ENCODE measurements around the gene DGCR6L.
A peak's percentile ranks its signal among the peaks of the same experiment; 100 is the strongest.
"Not testable (repeated sequence)": the region's sequence is repeated elsewhere in the genome, so short reads cannot be mapped to it uniquely, and the experiment has no call there.

Gene DGCR6L

DNA sequence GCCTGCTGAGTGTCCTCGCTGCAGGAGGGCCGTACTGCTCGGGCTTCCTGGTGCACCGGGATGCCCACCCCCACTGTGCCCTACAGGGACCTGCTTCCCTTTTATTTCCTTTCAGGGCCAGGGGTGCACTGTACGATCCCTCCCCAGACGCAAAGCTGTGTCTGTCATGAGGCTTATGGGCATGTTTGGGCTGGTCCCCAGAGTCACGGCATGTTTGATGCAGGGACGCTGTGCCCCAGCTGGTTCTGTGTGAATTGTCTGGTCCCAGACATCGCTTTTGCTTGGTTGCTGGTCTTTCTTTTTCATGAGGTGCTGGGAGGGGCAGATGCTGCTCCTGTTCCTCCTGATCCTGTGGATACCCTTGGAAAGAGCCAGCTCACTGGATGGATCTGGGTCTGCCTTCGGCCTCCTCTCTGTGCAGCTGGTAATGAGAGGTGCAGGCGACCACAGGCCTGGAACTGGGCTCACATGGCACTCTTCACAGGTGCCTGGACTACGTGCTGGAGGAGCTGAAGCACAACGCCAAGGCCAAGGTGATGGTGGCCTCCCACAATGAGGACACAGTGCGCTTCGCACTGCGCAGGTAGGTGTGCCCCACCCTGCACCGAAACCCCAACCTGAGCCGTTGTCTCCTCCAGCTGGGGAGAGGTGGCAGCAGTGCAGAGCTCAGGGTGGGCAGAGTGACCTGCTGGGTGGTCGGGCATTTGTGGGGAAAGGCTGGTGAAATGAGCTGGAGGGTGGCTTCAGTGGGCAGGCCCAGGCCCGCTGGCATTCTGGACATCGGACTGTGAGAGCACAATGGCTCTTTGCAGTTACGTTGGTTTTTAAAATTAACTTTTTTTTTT lies 10.8 kb downstream of the DGCR6L start:
- DNase-seq, H3K4me3 Mint-ChIP-seq, H3K27me3 Mint-ChIP-seq, H3K36me3 Mint-ChIP-seq, H3K9me3 Mint-ChIP-seq, H3K27ac Mint-ChIP-seq, CTCF ChIA-PET: not testable (repeated sequence)
- peaks cover 10% of the 10 kb centered on the region for H3K4me1 Mint-ChIP-seq

DNA sequence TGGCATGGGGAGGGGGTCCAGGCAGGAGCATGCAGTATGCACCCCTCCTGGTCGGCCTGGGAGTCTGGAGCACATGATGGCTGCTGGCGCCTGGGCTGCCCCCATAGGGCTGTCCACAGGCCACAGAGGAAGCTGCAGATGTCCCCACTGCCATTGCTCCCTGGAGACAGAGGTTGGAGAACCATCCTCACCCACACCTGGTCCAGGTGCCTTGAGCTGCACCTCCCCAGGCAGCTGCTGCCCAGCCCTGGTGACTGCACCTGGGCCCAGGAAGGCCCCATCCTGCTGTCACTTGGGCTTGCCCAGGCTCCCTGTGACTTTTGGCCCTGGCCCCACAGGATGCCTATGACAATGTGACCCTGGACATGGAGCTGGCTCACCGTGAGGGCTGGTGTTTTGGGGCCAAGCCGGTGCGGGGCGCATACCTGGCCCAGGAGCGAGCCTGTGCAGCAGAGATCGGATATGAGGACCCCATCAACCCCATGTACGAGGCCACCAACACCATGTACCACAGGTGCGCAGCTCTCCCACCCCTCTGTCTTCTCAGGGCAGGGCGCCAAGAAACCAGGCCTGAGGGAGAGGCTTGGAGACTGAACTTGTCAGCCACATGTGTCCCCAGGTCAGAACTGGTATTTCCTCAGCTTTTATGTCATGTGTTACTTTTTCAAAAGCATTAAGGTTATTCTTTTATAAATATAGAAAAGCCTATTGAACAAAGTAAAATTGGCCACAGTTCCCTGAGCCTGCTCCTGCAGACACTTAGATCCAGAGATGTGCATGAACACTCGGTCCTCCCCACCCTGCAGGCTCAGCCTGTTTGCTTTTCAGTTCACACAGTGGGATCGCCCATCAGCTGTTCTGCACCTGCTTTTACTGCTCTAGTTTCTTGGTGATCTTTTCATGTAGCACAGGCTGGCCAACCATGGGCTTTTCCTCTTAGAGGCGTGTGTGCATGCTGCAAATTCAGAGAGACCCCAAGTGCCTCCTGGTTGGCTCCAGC lies 12.1 kb downstream of the DGCR6L start:
- H3K27ac Mint-ChIP-seq, DNase-seq, CTCF ChIA-PET, H3K9me3 Mint-ChIP-seq, H3K36me3 Mint-ChIP-seq, H3K27me3 Mint-ChIP-seq: not testable (repeated sequence)
- Mint-ChIP-seq H3K4me3 (peak overlapping the region; percentile 41), H3K4me1 (peaks cover 10% of the 10 kb centered on the region)

DNA sequence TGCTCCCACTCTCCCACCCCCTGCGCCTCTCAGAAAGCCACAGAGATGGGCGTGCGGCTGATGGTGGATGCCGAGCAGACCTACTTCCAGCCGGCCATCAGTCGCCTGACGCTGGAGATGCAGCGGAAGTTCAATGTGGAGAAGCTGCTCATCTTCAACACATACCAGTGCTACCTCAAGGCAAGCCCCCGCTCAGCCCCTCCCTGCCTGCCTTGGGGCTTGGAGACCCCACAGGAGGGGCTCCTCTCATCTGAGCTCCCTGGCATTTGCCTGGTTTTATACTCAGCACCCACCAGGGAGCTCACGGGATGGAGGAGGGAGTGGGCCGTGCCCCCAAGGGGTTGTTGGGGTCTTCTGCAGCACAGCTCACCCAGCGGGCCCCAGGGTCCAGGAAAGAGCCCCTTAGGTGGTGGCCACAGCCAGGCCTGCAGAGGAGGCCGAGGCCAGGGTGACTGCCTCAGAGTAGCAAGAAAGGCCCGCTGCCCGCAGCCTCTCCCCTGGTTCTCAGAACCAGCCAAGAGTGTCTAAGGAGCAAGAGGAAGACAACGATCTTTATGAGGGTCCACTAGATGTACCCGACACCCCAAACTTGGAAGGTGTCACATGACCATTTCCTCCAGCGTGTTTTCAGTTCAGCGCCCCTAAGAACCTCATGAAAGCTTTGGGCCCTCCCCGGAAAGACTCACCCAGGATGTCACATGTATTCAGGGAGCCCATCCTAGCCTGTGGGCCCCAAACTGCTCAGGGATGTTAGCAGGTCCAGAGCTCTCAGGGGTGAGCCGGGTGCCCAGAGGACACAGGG lies 13.0 kb downstream of the DGCR6L start:
- CTCF ChIA-PET, H3K36me3 Mint-ChIP-seq, H3K9me3 Mint-ChIP-seq, DNase-seq: not testable (repeated sequence)
- Mint-ChIP-seq H3K4me3 (peak overlapping the region; percentile 15), H3K27me3 (peaks cover 11% of the 10 kb centered on the region), H3K27ac (peak overlapping the region; percentile 7), H3K4me1 (peaks cover 14% of the 10 kb centered on the region)

DNA sequence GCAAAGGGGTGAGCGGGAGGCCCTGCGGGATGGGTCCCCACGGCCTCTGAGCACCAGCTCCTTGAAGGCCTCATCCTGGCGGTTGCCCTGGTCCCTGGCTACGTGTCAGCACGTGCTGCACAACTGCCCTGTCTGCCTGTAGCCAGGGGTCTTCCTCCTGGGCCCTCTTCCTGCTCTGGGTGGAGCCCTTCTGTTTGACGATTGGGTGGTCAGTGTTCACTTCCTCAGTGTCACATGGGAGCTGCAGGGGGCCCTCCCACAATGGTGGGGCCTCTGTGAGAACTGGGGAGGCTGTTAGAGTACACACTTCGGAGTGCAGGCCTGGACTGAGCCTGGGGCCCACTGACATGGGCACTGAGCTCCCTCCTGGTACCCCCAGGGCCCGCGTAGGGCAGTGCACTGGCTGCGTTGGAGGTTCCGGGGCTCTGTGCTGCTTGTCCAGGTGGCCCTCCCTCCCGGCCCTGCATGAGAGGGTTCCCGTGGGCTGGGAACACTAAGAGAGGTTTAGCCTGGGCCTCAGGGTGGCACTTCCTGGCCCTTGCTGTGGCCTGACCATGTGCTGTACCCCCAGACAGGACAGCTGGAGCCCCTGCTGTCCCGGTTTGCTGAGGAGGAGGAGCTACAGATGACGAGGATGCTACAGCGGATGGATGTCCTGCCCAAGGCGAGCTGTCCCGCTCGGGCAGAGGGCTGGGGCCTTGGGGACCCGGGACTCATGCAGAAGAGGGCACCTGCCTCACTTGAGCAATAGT lies 13.8 kb downstream of the DGCR6L start:
- no peaks in the 10 kb centered on the region for H3K36me3 Mint-ChIP-seq
- no peak overlapping the region for H3K27ac Mint-ChIP-seq
- H3K4me1 Mint-ChIP-seq: peaks cover 14% of the 10 kb centered on the region
- H3K4me3 Mint-ChIP-seq: no peak overlapping the region
- no peaks in the 10 kb centered on the region for H3K9me3 Mint-ChIP-seq
- DNase-seq: peak; percentile 30
- peaks cover 19% of the 10 kb centered on the region for H3K27me3 Mint-ChIP-seq
- CTCF ChIA-PET: no interaction called here

GRCh38 chr22:20305230-20305893 lies 14.5 kb downstream of the DGCR6L start:
- H3K36me3 Mint-ChIP-seq, H3K9me3 Mint-ChIP-seq, DNase-seq, CTCF ChIA-PET, H3K4me3 Mint-ChIP-seq: not testable (repeated sequence)
- Mint-ChIP-seq H3K27ac (peak overlapping the region; percentile 42), H3K27me3 (peaks cover 26% of the 10 kb centered on the region), H3K4me1 (peaks cover 20% of the 10 kb centered on the region)

DNA sequence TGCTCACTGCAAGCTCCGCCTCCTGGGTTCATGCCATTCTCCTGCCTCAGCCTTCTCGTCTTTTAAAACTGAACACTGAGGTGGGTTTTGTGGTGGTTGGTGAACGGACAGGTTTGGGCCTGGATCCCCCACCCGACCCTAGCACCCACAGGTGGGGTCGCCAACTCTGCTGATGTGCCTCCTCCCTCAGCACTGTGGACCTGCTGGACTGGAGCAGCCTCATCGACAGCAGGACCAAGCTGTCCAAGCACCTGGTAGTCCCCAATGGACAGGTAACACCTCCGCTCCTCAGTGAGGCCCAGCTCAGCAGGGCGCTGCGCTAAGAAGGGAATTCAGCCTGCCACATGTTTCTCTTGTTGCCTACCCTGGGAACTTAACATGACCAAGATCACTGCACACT lies 15.2 kb downstream of the DGCR6L start:
- Mint-ChIP-seq H3K4me1 (peaks cover 23% of the 10 kb centered on the region), H3K36me3 (no peaks in the 10 kb centered on the region), H3K9me3 (no peaks in the 10 kb centered on the region), H3K27me3 (peaks cover 28% of the 10 kb centered on the region), H3K27ac (no peak overlapping the region), H3K4me3 (no peak overlapping the region)
- CTCF ChIA-PET: no interaction called here
- DNase-seq: no peak

- not testable (repeated sequence) for H3K9me3 Mint-ChIP-seq
These were observed 16.7 kb downstream of the DGCR6L start for GRCh38 chr22:20303229-20303534.

DNA sequence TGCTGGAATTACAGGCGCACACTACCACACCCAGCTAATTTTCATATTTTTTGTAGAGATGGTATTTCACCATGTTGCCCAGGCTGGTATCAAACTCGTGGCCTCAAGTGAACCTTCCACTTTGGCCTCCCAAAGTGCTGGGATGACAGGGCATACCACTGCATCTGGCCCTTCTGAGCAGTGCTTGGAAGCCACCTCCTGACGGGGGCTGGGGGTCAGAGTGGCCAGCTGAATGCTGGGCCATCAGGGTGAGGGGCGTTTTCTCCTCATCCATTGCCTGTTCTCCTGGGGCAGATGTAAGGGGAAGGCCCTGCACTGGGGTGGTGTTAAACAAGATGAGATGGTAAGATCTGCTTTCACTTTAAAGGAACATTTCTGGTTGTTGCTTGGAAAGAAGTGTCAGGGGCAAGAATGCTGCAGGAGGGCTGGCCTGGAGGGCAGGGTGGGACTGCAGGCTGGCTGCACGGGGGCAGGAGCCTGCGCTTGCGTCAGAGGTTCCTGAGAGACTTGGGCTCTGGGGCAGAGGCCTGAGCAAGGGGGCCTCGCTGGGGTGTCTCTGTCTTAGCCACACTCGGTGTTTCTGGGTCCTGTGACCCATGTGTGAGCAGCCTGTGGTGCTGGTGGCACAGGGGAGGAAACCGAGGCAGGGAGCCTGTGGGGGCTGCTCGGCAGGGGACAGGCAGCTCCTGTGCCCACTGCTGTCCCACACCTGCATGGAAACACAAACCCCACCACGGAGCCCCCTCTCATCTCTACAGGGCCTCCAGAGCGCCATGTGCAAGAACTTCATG lies 17.2 kb downstream of the DGCR6L start:
- CTCF ChIA-PET: no interaction called here
- no peak for DNase-seq
- no peaks in the 10 kb centered on the region for H3K36me3 Mint-ChIP-seq
- peak overlapping the region; percentile 65 for H3K27ac Mint-ChIP-seq
- peaks cover 29% of the 10 kb centered on the region for H3K4me1 Mint-ChIP-seq
- peaks cover 47% of the 10 kb centered on the region for H3K27me3 Mint-ChIP-seq
- no peak overlapping the region for H3K4me3 Mint-ChIP-seq
- H3K9me3 Mint-ChIP-seq: no peaks in the 10 kb centered on the region

More at GRCh38 chr22:20303229-20303534, 16.7 kb downstream of the DGCR6L start:
- H3K36me3 Mint-ChIP-seq, DNase-seq, H3K27ac Mint-ChIP-seq, H3K4me3 Mint-ChIP-seq, CTCF ChIA-PET: not testable (repeated sequence)
- H3K4me1 Mint-ChIP-seq: peaks cover 26% of the 10 kb centered on the region
- H3K27me3 Mint-ChIP-seq: peaks cover 41% of the 10 kb centered on the region

DNA sequence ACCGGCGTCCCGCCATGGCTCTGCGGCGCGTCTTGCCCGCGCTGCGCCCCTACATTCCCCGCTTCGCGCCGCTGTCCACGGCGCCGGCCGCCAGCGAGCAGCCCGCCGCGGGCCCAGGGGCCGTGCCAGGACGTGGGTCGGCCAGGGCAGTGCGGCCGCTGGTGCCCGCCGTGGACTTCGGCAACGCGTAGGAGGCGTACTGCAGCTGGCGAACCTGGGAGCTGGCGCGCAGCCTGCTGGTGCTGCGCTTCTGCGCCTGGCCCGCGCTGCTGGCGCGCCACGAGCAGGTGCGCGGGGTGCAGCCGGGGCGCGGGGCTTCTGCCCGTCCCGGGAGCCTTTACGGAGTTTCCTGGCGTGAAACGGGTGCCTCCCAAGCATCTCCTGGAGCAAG lies 20.1 kb downstream of the DGCR6L start:
- peaks cover 20% of the 10 kb centered on the region for H3K4me1 Mint-ChIP-seq
- H3K27ac Mint-ChIP-seq: no peak overlapping the region
- H3K9me3 Mint-ChIP-seq: no peaks in the 10 kb centered on the region
- CTCF ChIA-PET: no interaction called here
- no peak for DNase-seq
- H3K27me3 Mint-ChIP-seq: peaks cover 63% of the 10 kb centered on the region
- no peaks in the 10 kb centered on the region for H3K36me3 Mint-ChIP-seq
- H3K4me3 Mint-ChIP-seq: peak overlapping the region; percentile 62

DNA sequence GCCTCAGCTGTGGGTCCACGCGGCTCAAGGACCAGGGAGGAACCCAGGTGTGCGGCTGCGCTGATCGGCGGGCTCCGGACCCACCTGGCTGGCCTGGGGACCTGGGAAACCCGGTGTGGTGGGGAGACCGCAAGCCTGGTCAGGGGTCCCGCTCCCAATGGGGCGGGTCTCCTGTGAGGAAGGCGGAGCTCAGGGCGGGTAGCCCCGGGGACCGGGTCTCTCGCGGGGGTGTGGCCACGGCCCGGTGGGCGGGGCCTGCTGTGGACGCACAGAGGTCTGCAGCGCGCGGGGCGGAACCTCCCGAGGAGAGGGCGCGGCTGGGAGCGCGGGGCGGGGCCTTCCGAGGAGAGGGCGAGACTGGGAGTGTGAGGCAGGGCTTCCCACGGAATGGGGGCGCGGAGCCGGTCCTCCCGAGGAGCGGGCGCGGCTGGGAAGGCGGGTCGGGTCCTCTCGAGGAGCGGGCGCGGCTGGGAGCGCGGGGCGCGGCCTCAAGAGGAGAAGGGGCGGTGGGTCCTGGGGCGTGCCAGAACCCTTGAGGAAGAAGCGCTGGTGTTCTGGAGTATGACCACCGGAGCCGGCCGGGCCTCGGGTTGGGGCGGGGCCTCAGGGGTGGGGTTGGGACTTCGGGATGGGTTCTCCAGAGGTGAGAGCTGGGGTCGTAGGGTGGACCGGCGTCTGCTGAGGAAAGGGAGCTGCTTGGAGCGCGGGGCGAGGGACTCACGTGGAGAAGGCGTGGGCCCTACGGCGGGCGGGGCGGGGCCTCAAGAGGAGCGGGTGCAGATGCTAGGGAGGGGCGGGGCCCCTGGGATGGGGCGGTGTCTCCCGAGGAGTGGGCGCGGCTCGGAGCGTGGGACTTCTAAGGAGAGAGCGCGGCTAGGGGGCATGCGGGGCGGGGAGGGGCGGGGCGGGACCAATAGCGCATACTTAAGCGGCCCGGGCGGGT lies 20.8 kb downstream of the DGCR6L start:
- peak overlapping the region; percentile 49 for H3K27ac Mint-ChIP-seq
- no peaks in the 10 kb centered on the region for H3K9me3 Mint-ChIP-seq
- H3K27me3 Mint-ChIP-seq: peaks cover 63% of the 10 kb centered on the region
- CTCF ChIA-PET: no interaction called here
- peak overlapping the region; percentile 72 for H3K4me3 Mint-ChIP-seq
- H3K36me3 Mint-ChIP-seq: no peaks in the 10 kb centered on the region
- peaks cover 20% of the 10 kb centered on the region for H3K4me1 Mint-ChIP-seq
- peak; percentile 95 for DNase-seq

DNA sequence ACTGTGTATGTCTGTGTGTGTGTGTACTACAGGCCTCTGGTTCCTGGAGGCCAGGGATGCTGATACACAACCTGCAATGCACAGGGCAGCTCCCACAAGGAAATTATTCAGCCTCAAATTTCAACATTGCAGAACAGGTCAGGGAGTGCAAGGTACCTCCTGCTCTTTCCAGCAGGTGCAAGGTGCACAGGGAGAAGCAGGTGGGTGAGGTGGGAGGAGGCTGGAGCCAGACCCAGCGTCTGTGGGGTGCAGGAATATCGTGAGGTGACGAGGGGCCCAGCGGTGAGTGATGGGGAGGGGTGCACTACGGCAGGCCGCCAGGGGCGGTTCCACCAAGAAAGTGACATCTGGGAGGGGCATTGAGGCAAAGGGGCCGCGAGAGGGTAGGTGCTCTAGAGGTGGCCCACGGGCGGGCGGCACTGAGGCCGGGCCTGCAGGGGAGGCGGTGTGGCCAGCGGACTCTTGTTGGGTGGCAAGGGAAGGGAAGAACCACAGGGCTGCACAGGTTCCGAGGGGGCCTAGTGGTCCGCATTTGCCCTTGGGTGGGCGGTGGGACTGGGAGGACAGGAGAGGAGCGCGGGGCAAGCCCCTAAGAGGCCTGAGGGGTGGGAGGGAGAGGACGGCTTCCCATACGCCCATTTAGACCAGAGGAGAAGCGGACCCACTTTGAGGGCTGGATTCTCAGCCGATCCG lies 21.6 kb downstream of the DGCR6L start:
- no peaks in the 10 kb centered on the region for H3K36me3 Mint-ChIP-seq
- peak overlapping the region; percentile 46 for H3K4me3 Mint-ChIP-seq

More for the DNA sequence above, 21.6 kb downstream of the DGCR6L start:
- no peaks in the 10 kb centered on the region for H3K9me3 Mint-ChIP-seq
- CTCF ChIA-PET: no interaction called here
- H3K27me3 Mint-ChIP-seq: peaks cover 63% of the 10 kb centered on the region
- DNase-seq: no peak
- no peak overlapping the region for H3K27ac Mint-ChIP-seq
- H3K4me1 Mint-ChIP-seq: peaks cover 20% of the 10 kb centered on the region

Measured in activated naive CD4-positive, alpha-beta T cell treated with anti-CD3 and anti-CD28 coated beads, Interleukin-2, amount 10 ng/mL, durations not matched to agents 7 days and 5 days (primary cell).